Erythroblast (primary cell): ENCODE measurements around the gene GNAZ.
"Not testable (repeated sequence)": the region's sequence is repeated elsewhere in the genome, so short reads cannot be mapped to it uniquely, and the experiment has no call there.

Source experiments
- DNase-seq, 2 experiments: peaks; one replicate each; lab custom pipeline; 2025; lab: John Stamatoyannopoulos, UW
- GATA1 ChIP-seq: IDR thresholded peaks from 2 replicates; pipeline ENCODE4 v1.6.1; 2011; ENCODE audit warnings: low read depth, mild to moderate bottlenecking, control low read depth, low read length, moderate library complexity
- POLR2A ChIP-seq: IDR thresholded peaks from 2 replicates; pipeline ENCODE4 v1.6.1; 2011; ENCODE audit warnings: mild to moderate bottlenecking, low read length

Gene GNAZ

GRCh38 chr22:23070418-23071229, at the start of gene GNAZ:
GNAZ (plus strand) TSS chr22:23070519; CDS start chr22:23095696, 25,177 bp downstream.
- DNase-seq, result no peak
- TF ChIP-seq POLR2A (no peak), GATA1 (no peak)

GRCh38 chr22:23020659-23021293, 49.5 kb upstream of the GNAZ start:
- no peak for TF ChIP-seq GATA1
- TF ChIP-seq POLR2A, result no peak
- DNase-seq, result no peak

DNA sequence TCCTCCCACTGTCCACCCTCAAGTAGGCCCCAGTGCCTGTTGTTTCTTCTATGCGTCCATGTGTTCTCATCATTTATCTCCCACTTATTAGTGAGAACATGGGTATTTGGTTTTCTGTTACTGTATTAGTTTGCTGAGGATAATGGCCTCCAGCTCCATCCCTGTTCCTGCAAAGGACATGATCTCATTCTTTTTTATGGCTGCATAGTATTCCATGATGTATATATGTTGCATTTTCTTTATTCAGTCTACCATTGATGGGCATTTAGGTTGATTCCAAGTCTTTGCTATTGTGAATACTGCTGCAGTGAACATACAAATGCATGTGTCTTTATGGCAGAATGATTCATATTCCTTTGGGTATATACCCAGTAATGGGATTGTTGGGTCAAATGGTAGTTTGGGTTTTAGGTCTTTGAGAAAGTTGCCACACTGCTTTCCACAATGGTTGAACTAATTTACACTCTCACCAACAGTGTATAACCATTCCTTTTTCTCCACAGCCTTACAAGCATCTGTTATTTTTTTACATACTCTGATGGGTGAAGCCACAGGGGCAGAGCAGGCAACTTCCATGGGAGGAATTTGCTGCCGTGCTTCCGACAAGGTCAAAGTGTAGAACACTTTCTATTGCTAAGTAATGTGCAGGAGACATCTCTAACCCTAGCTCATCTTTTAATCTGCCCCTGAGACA, 48.5 kb upstream of the GNAZ start:
- DNase-seq, result not testable (repeated sequence)

DNA sequence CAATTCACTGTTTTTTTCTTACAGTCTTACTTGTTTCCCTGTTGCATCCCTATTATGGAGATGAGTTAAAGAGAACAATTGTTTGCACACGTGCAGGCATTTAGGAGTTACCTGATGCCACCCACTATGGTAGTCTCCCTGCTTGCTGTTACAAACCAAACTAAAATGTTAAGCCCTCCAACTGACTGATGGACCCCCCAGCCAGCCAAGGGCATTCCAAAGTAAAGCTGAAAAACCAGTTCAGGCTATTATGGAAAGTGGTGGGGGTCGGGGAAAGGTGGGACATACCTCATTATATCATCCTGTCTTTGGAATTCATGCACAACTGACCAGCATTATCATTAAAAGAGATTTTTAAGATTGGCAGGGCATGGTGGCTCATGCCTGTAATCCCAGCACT, 47.0 kb upstream of the GNAZ start:
- DNase-seq, result no peak
- TF ChIP-seq GATA1, result no peak
- no peak for TF ChIP-seq POLR2A

GRCh38 chr22:23026777-23027176, 43.5 kb upstream of the GNAZ start:
- DNase-seq, result no peak
- TF ChIP-seq GATA1, result no peak

DNA sequence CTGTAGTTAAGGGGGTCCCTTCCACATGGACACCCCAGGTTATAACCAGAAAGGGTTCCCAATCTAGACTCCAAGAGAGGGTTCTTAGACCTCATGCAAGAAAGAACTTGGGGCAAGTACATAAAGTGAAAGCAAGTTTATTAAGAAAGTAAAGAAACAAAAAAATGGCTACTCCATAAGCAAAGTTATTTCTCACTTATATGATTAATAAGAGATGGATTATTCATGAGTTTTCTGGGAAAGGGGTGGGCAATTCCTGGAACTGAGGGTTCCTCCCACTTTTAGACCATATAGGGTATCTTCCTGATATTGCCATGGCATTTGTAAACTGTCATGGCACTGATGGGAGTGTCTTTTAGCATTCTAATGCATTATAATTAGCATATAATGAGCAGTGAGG, 42.5 kb upstream of the GNAZ start:
- DNase-seq, result not testable (repeated sequence)

DNA sequence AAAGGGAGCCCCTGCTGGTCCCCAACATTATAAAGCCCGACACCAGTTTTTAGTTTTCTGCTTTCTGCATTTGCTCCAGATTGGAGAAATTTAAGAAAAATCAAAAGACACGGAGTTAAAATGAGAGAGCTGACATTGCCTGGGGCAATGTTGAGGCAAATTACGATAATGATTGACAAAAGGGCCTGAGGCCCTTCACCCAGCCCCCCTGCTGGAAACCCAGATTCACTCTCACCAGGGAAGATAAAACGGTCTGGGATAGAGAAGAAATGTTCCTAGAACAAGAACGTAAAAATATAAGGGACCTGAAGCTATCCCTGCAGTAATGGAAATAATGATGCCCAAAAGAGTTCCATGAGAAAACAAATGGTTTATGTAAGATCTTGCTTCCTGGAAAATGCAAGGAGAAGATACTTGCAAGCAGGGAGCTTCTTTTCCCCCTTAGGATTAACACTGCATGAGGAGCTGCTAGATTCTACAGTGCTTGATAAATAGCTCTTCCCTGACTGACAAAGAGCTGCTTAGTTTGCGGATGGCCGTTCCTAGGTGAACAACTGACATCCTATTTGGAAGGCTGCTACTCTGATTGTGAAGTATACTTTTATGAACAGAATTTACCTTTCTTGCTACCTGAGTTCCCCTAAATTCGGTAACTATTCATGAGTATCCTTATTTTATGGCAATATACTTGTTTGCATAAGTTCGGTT, 40.6 kb upstream of the GNAZ start:
- TF ChIP-seq POLR2A (no peak), GATA1 (no peak)
- no peak for DNase-seq

GRCh38 chr22:23031381-23031780, 38.9 kb upstream of the GNAZ start:
- no peak for DNase-seq

GRCh38 chr22:23031786-23032185, 38.5 kb upstream of the GNAZ start:
- DNase-seq, result no peak
- no peak for TF ChIP-seq GATA1
- no peak for TF ChIP-seq POLR2A

More at GRCh38 chr22:23031381-23031780, 38.9 kb upstream of the GNAZ start:
- TF ChIP-seq POLR2A, result no peak
- no peak for TF ChIP-seq GATA1

DNA sequence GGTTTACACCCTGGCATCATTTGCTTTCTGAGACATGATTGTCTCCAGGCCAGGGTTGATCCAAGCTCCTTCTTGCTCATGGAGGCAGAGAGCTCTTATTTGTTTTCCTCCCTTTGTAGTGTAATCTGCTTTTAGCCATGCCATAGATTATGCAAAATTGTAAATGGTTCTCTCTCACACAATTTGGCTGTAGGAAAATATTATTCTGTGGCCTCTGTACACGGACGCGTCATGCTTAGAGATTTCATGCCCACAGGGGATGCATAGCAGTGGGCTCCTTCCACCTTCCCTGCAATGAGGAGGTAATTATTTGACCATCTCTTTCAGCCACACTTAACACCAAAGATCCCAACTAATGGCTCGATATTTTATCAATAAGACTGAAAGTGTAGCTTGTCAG, 37.7 kb upstream of the GNAZ start:
- no peak for DNase-seq
- no peak for TF ChIP-seq GATA1
- TF ChIP-seq POLR2A, result no peak

GRCh38 chr22:23033116-23033905, 37.0 kb upstream of the GNAZ start:
- no peak for TF ChIP-seq POLR2A
- no peak for TF ChIP-seq GATA1
- no peak for DNase-seq

GRCh38 chr22:23034621-23035556, 35.4 kb upstream of the GNAZ start:
- no peak for DNase-seq
- TF ChIP-seq POLR2A (no peak), GATA1 (no peak)
